GM19099 (cell line): ENCODE data around the gene HTR3B.

ENCODE experiments used
- POLR2A ChIP-seq: IDR thresholded peaks from 3 replicates; pipeline ENCODE4 v1.6.1; 2011; ENCODE audit warnings: low read depth; ENCODE audit not compliant: insufficient read length; ENCODE audit errors: extremely low read depth

The HTR3B gene, protein sequence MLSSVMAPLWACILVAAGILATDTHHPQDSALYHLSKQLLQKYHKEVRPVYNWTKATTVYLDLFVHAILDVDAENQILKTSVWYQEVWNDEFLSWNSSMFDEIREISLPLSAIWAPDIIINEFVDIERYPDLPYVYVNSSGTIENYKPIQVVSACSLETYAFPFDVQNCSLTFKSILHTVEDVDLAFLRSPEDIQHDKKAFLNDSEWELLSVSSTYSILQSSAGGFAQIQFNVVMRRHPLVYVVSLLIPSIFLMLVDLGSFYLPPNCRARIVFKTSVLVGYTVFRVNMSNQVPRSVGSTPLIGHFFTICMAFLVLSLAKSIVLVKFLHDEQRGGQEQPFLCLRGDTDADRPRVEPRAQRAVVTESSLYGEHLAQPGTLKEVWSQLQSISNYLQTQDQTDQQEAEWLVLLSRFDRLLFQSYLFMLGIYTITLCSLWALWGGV

GRCh38 chr11:113904379-113905101, at the start of gene HTR3B:
Gene HTR3B, plus strand, starts transcription at chr11:113904796. Its CDS starts 138 bp downstream, at chr11:113904934.
- no peak for TF ChIP-seq POLR2A

- no peak for TF ChIP-seq POLR2A
Measured at GRCh38 chr11:113855803-113856202, 48.8 kb upstream of the HTR3B start.

GRCh38 chr11:113856966-113857759, 47.4 kb upstream of the HTR3B start:
- no peak for TF ChIP-seq POLR2A

- TF ChIP-seq POLR2A, result no peak
Measured at GRCh38 chr11:113859665-113860064, 44.9 kb upstream of the HTR3B start.

DNA sequence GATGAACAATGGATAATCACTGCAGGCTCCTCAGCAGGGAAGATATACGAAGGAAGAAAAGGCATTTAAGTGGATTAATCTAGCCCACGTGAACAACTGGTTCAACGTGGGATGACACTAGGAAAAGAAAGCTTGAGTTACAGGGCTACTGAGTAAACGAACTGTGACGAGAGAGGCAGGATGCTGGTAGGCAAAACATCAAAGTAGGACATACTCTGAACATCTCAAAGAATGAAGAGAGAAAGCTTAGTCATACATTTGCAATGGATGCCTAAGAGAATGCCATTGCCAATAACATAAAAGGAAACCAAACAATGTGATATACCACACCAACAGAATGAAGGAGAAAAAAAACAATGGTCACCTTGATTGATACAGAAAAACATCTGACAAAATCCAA, 42.2 kb upstream of the HTR3B start:
- no peak for TF ChIP-seq POLR2A

GRCh38 chr11:113864410-113864809, 40.2 kb upstream of the HTR3B start:
- TF ChIP-seq POLR2A, result no peak

DNA sequence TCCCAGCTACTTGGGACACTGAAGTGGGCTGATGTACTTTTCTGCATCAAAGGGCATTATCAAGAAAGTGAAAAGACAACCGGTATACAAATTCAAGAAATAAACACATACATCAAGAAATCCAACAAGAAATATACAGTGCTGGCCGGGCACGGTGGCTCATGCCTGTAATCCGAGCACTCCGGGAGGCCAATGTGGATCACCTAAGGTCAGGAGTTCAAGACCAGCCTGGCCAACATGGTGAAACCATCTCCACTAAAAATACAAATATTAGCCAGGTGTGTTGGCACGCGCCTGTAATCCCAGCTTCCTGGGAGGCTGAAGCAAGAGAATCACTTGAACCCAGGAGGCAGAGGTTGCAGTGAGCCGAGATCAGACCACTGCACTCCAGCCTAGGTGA, 38.7 kb upstream of the HTR3B start:
- no peak for TF ChIP-seq POLR2A

- TF ChIP-seq POLR2A, result no peak
Measured at GRCh38 chr11:113867843-113868503, 36.6 kb upstream of the HTR3B start.

GRCh38 chr11:113871336-113871735, 33.3 kb upstream of the HTR3B start:
- TF ChIP-seq POLR2A, result no peak

- no peak for TF ChIP-seq POLR2A
Measured at GRCh38 chr11:113873236-113873626, 31.4 kb upstream of the HTR3B start.

GRCh38 chr11:113874096-113874495, 30.5 kb upstream of the HTR3B start:
- TF ChIP-seq POLR2A, result no peak

GRCh38 chr11:113874581-113875233, 29.9 kb upstream of the HTR3B start:
- TF ChIP-seq POLR2A, result no peak

GRCh38 chr11:113875234-113876073, 29.1 kb upstream of the HTR3B start, which contains the start of gene USP28:
Gene USP28, minus strand, starts transcription at chr11:113875572. Its CDS starts 71 bp downstream, at chr11:113875501.
- peak; percentile 98 for TF ChIP-seq POLR2A

GRCh38 chr11:113876074-113876797, 28.4 kb upstream of the HTR3B start:
- TF ChIP-seq POLR2A, result no peak
